ENCODE results near the gene CA4. TPM values are rescaled to one million over a fixed set of nuclear protein-coding genes. Genes with fewer than 3 reads are reported as not detected.

The CA4 gene
- total and polyA plus RNA-seq, 4 donors, result 50.0 to 57.6 (median 57.3) TPM

GRCh38 chr17:60153606-60154390 is 4.0 kb downstream of the CA4 start:
- Histone ChIP-seq H3K9ac (ENCODE audit: insufficient read depth in 1 of 2, low read length in 2 of 2) (no peak overlapping the region), H3K9me3 (ENCODE audit: control insufficient read depth in 4 of 4, insufficient read depth in 3 of 4, low read length in 3 of 4) (peaks cover 0 to 2% (median 0%) of the 10 kb centered on the region in 4 donors), H3K4me1 (ENCODE audit: control insufficient read depth in 5 of 5, insufficient read depth in 5 of 5, low read length in 5 of 5) (peaks cover 0 to 30% (median 11%) of the 10 kb centered on the region in 5 donors), H3K4me3 (no peak overlapping the region), H3K27me3 (ENCODE audit: control insufficient read depth in 3 of 3, insufficient read depth in 3 of 3, low read length in 2 of 3) (peaks cover 0 to 17% (median 11%) of the 10 kb centered on the region in 3 donors), H3K27ac (ENCODE audit: low read depth in 1 of 2, low read length in 1 of 2) (peak overlapping the region in 1 of 2 donors; percentile 34), H3K36me3 (ENCODE audit: control insufficient read depth in 4 of 4, insufficient read depth in 4 of 4, low read length in 4 of 4) (no peaks in the 10 kb centered on the region)
- DNase-seq (peak; percentile 55 to 88 (median 83)), ATAC-seq (ENCODE audit: insufficient read depth, low FRiP score) (no peak)
- 56 to 73% methylated on average over 12 of the region's 12 CpGs for WGBS, 2 donors
- no peak for TF ChIP-seq CTCF (IDR thresholded peaks at IDR 0.05; ENCODE audit: control extremely low read depth, extremely low read depth)

GRCh38 chr17:60154616-60155426 is 5.0 kb downstream of the CA4 start:
- peak overlapping the region in 1 of 2 donors; percentile 23 for H3K27ac ChIP-seq (ENCODE audit: low read depth in 1 of 2, low read length in 1 of 2)
- whole genome bisulfite sequencing, 2 donors, result 65 to 78% methylated on average over 14 of the region's 14 CpGs
- no peak overlapping the region for H3K4me3 ChIP-seq
- H3K36me3 ChIP-seq (ENCODE audit: control insufficient read depth in 4 of 4, insufficient read depth in 4 of 4, low read length in 4 of 4), result no peaks in the 10 kb centered on the region
- no peak overlapping the region for H3K9ac ChIP-seq (ENCODE audit: insufficient read depth in 1 of 2, low read length in 2 of 2)
- peaks cover 0 to 12% (median 9%) of the 10 kb centered on the region in 3 donors for H3K27me3 ChIP-seq (ENCODE audit: control insufficient read depth in 3 of 3, insufficient read depth in 3 of 3, low read length in 2 of 3)
- DNase-seq (peak in 1 of 3 donors; percentile 63), ATAC-seq (ENCODE audit: insufficient read depth, low FRiP score) (no peak)
- peaks cover 0 to 29% (median 11%) of the 10 kb centered on the region in 5 donors for H3K4me1 ChIP-seq (ENCODE audit: control insufficient read depth in 5 of 5, insufficient read depth in 5 of 5, low read length in 5 of 5)
- no peak for TF ChIP-seq CTCF (IDR thresholded peaks at IDR 0.05; ENCODE audit: control extremely low read depth, extremely low read depth)
- H3K9me3 ChIP-seq (ENCODE audit: control insufficient read depth in 4 of 4, insufficient read depth in 3 of 4, low read length in 3 of 4), result peaks cover 0 to 3% (median 0%) of the 10 kb centered on the region in 4 donors

GRCh38 chr17:60155427-60155814 is 5.6 kb downstream of the CA4 start:
- no peak overlapping the region for H3K9ac ChIP-seq (ENCODE audit: insufficient read depth in 1 of 2, low read length in 2 of 2)
- no peak for ATAC-seq (ENCODE audit: insufficient read depth, low FRiP score)
- H3K4me1 ChIP-seq (ENCODE audit: control insufficient read depth in 5 of 5, insufficient read depth in 5 of 5, low read length in 5 of 5), result peaks cover 0 to 27% (median 8%) of the 10 kb centered on the region in 5 donors
- no peak for DNase-seq
- TF ChIP-seq CTCF (IDR thresholded peaks at IDR 0.05; ENCODE audit: control extremely low read depth, extremely low read depth), result no peak
- peaks cover 0 to 3% (median 0%) of the 10 kb centered on the region in 4 donors for H3K9me3 ChIP-seq (ENCODE audit: control insufficient read depth in 4 of 4, insufficient read depth in 3 of 4, low read length in 3 of 4)
- peaks cover 0 to 10% (median 6%) of the 10 kb centered on the region in 3 donors for H3K27me3 ChIP-seq (ENCODE audit: control insufficient read depth in 3 of 3, insufficient read depth in 3 of 3, low read length in 2 of 3)
- WGBS, 2 donors, result 63 to 70% methylated on average over 3 of the region's 3 CpGs
- peak overlapping the region in 1 of 2 donors; percentile 23 for H3K27ac ChIP-seq (ENCODE audit: low read depth in 1 of 2, low read length in 1 of 2)
- no peaks in the 10 kb centered on the region for H3K36me3 ChIP-seq (ENCODE audit: control insufficient read depth in 4 of 4, insufficient read depth in 4 of 4, low read length in 4 of 4)
- no peak overlapping the region for H3K4me3 ChIP-seq
